Neuronal stem cell (in vitro differentiated cells): ENCODE measurements around the gene HBEGF.

ENCODE experiments used
- DNase-seq: peaks from one replicate; pipeline ENCODE4 v3.0.0-alpha.2; 2013; ENCODE audit warnings: low spot score
- H2AFZ ChIP-seq: one replicate; pipeline ENCODE4 v1.6.1; 2013; ENCODE audit warnings: mild to moderate bottlenecking, low read length, inconsistent platforms
- H2AK5ac ChIP-seq: 2 replicates; pipeline ENCODE4 v1.6.1; 2013; ENCODE audit warnings: low read depth, mild to moderate bottlenecking, inconsistent platforms, low read length, moderate library complexity, mixed read lengths
- H2BK120ac ChIP-seq: 2 replicates; pipeline ENCODE4 v1.6.1; 2013; ENCODE audit warnings: low read depth, mild to moderate bottlenecking, inconsistent platforms, low read length, moderate library complexity, mixed read lengths
- H2BK12ac ChIP-seq: one replicate; pipeline ENCODE4 v1.6.1; 2013; ENCODE audit warnings: low read length, inconsistent platforms
- H2BK15ac ChIP-seq: 2 replicates; pipeline ENCODE4 v1.6.1; 2013; ENCODE audit warnings: mild to moderate bottlenecking, low read length, inconsistent platforms, mixed read lengths
- H2BK5ac ChIP-seq: one replicate; pipeline ENCODE4 v1.6.1; 2013; ENCODE audit warnings: inconsistent platforms, mild to moderate bottlenecking, low read length, moderate library complexity
- H3K14ac ChIP-seq: one replicate; pipeline ENCODE4 v1.6.1; 2013; ENCODE audit warnings: low read length, inconsistent platforms
- H3K18ac ChIP-seq: 2 replicates; pipeline ENCODE4 v1.6.1; 2013; ENCODE audit warnings: low read length, inconsistent platforms
- H3K23ac ChIP-seq: 2 replicates; pipeline ENCODE4 v1.6.1; 2013; ENCODE audit warnings: low read depth, mild to moderate bottlenecking, mixed read lengths, low read length, inconsistent platforms; ENCODE audit not compliant: poor library complexity
- H3K27ac ChIP-seq: replicated peaks from 3 replicates; pipeline ENCODE4 v1.5.1; 2013; ENCODE audit warnings: low read length, inconsistent platforms
- H3K27me3 ChIP-seq, 3 experiments: 2 replicates each; pipeline ENCODE4 v1.6.1; 2013; ENCODE audit warnings: low read length in 3 of 3, mild to moderate bottlenecking in 2 of 3, inconsistent platforms in 1 of 3, low read depth in 1 of 3, mixed read lengths in 1 of 3, moderate library complexity in 1 of 3; ENCODE audit not compliant: control insufficient read depth in 3 of 3, insufficient read depth in 3 of 3
- H3K36me3 ChIP-seq, 2 donors: replicated peaks in 1 of 2; 2 replicates each; pipeline ENCODE4 v1.6.1; 2013; ENCODE audit warnings: low read length in 2 of 2; ENCODE audit not compliant: control insufficient read depth in 2 of 2, insufficient read depth in 2 of 2
- H3K4ac ChIP-seq: 2 replicates; pipeline ENCODE4 v1.6.1; 2013; ENCODE audit warnings: inconsistent platforms, mild to moderate bottlenecking, low read length, moderate library complexity
- H3K4me1 ChIP-seq, 2 donors: 1 replicate in 1 of 2; 2 replicates in 1 of 2; pipeline ENCODE4 v1.6.1; 2013; ENCODE audit warnings: low read length in 2 of 2, low read depth in 1 of 2; ENCODE audit not compliant: control insufficient read depth in 2 of 2, insufficient read depth in 1 of 2
- H3K4me2 ChIP-seq: one replicate; pipeline ENCODE4 v1.6.1; 2013; ENCODE audit warnings: mild to moderate bottlenecking, low read length, inconsistent platforms; ENCODE audit not compliant: insufficient read depth, poor library complexity, severe bottlenecking
- H3K4me3 ChIP-seq, 2 donors: 2 replicates each; pipeline ENCODE4 v1.5.1; 2013; ENCODE audit warnings: low read length in 2 of 2, mild to moderate bottlenecking in 2 of 2, inconsistent platforms in 1 of 2, moderate library complexity in 1 of 2
- H3K79me1 ChIP-seq: one replicate; pipeline ENCODE4 v1.6.1; 2013; ENCODE audit warnings: low read depth, mild to moderate bottlenecking, inconsistent platforms, low read length, moderate library complexity
- H3K9ac ChIP-seq: one replicate; pipeline ENCODE4 v1.6.1; 2013; ENCODE audit warnings: mild to moderate bottlenecking, low read depth, low read length, inconsistent platforms; ENCODE audit not compliant: poor library complexity
- H3K9me3 ChIP-seq, 2 donors: replicated peaks in 1 of 2; 2 replicates each; pipeline versions ENCODE3 to v1.6.1; 2013; ENCODE audit warnings: low read length in 2 of 2, mild to moderate bottlenecking in 2 of 2, inconsistent platforms in 1 of 2, low read depth in 1 of 2, mixed read lengths in 1 of 2, moderate library complexity in 1 of 2; ENCODE audit not compliant: control insufficient read depth in 2 of 2, insufficient read depth in 1 of 2
- H4K8ac ChIP-seq: one replicate; pipeline ENCODE4 v1.6.1; 2013; ENCODE audit warnings: low read depth, mild to moderate bottlenecking, inconsistent platforms, low read length, moderate library complexity
- H4K91ac ChIP-seq: one replicate; pipeline ENCODE4 v1.6.1; 2013; ENCODE audit warnings: low read length, low read depth, mild to moderate bottlenecking, inconsistent platforms; ENCODE audit not compliant: poor library complexity
- WGBS, 2 donors: extraction: QIAGEN DNeasy Blood & Tissue Kit; methylation state at CpG; one replicate each; pipeline ENCODE4 v1.1.7; 2013; ENCODE audit warnings: missing lambda C conversion rate in 2 of 2, mixed read lengths in 1 of 2; ENCODE audit not compliant: insufficient read length in 2 of 2, insufficient replicate concordance in 1 of 2; ENCODE audit errors: extremely low coverage in 2 of 2; 5-methylcytosine and 5-hydroxymethylcytosine counted together

The HBEGF gene

DNA sequence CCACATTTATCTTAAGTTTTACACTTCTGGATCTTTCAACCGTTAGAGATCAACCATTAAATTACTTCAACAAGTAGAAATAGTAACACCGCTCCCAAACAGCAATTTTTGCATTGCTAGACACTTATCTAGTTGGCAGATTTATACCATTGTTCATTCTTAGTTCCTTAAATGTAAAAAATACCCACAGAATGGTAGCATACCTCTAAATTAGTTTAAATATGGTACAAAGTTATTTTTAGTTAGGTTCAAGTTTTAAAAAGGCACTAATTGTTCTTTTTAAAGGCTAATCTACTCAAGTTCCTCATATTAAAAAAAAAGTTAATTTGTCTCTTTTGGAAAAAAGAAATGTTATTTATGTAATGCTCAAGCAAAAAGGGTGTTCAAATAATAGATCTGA is 51.6 kb downstream of the HBEGF start:
- no peak overlapping the region for H4K91ac ChIP-seq
- peaks cover under 1 to 31% of the 10 kb centered on the region in 2 donors for H3K36me3 ChIP-seq
- DNase-seq, result no peak
- H3K18ac ChIP-seq, result no peak overlapping the region
- H3K14ac ChIP-seq, result no peak overlapping the region
- H2BK5ac ChIP-seq, result no peak overlapping the region
- no peaks in the 10 kb centered on the region for H3K79me1 ChIP-seq
- no peak overlapping the region for H4K8ac ChIP-seq
- H3K9me3 ChIP-seq, result no peaks in the 10 kb centered on the region
- no peak overlapping the region for H2AK5ac ChIP-seq
- no peak overlapping the region for H3K4me2 ChIP-seq
- H2BK15ac ChIP-seq, result no peak overlapping the region
- H3K23ac ChIP-seq, result no peak overlapping the region
- no peak overlapping the region for H2BK120ac ChIP-seq
- H3K27ac ChIP-seq, result no peak overlapping the region
- H3K4ac ChIP-seq, result no peak overlapping the region
- peaks cover 0 to 12% of the 10 kb centered on the region in 2 donors for H3K4me1 ChIP-seq
- no peak overlapping the region for H3K4me3 ChIP-seq
- WGBS, 2 donors, result no CpG with 5 or more reads among the region's 2 CpGs
- no peaks in the 10 kb centered on the region for H3K27me3 ChIP-seq
- H3K9ac ChIP-seq, result no peak overlapping the region
- H2BK12ac ChIP-seq, result no peak overlapping the region
- H2AFZ ChIP-seq, result no peak overlapping the region

GRCh38 chr5:140293849-140294100 is 52.6 kb downstream of the HBEGF start:
- Histone ChIP-seq H3K18ac (no peak overlapping the region), H3K4me2 (no peak overlapping the region), H2BK12ac (no peak overlapping the region), H3K9ac (no peak overlapping the region), H2AK5ac (no peak overlapping the region), H3K27ac (no peak overlapping the region), H3K27me3 (no peaks in the 10 kb centered on the region), H3K4me3 (no peak overlapping the region), H2BK120ac (no peak overlapping the region), H4K91ac (no peak overlapping the region), H3K14ac (no peak overlapping the region), H2BK15ac (no peak overlapping the region), H3K9me3 (no peaks in the 10 kb centered on the region), H3K23ac (no peak overlapping the region), H3K4me1 (peaks cover 0 to 12% of the 10 kb centered on the region in 2 donors), H3K4ac (no peak overlapping the region), H2BK5ac (no peak overlapping the region), H2AFZ (no peak overlapping the region), H3K79me1 (no peaks in the 10 kb centered on the region), H4K8ac (no peak overlapping the region), H3K36me3 (peaks cover 0 to 22% of the 10 kb centered on the region in 2 donors)
- no peak for DNase-seq
- WGBS, 2 donors, result no CpG with 5 or more reads among the region's 1 CpG

GRCh38 chr5:140293091-140293848 is 53.1 kb downstream of the HBEGF start:
- Histone ChIP-seq H4K8ac (no peak overlapping the region), H4K91ac (no peak overlapping the region), H3K14ac (no peak overlapping the region), H3K23ac (no peak overlapping the region), H2AFZ (no peak overlapping the region), H3K4me2 (no peak overlapping the region), H3K27me3 (no peaks in the 10 kb centered on the region), H3K36me3 (peaks cover 0 to 16% of the 10 kb centered on the region in 2 donors), H3K9me3 (no peaks in the 10 kb centered on the region), H3K18ac (no peak overlapping the region), H2BK12ac (no peak overlapping the region), H3K79me1 (no peaks in the 10 kb centered on the region), H3K4ac (no peak overlapping the region), H2AK5ac (no peak overlapping the region), H3K9ac (no peak overlapping the region), H3K4me3 (no peak overlapping the region), H2BK15ac (no peak overlapping the region), H2BK120ac (no peak overlapping the region), H3K27ac (no peak overlapping the region), H2BK5ac (no peak overlapping the region), H3K4me1 (peaks cover 0 to 12% of the 10 kb centered on the region in 2 donors)
- no CpG with 5 or more reads among the region's 4 CpGs for whole genome bisulfite sequencing, 2 donors
- no peak for DNase-seq

DNA sequence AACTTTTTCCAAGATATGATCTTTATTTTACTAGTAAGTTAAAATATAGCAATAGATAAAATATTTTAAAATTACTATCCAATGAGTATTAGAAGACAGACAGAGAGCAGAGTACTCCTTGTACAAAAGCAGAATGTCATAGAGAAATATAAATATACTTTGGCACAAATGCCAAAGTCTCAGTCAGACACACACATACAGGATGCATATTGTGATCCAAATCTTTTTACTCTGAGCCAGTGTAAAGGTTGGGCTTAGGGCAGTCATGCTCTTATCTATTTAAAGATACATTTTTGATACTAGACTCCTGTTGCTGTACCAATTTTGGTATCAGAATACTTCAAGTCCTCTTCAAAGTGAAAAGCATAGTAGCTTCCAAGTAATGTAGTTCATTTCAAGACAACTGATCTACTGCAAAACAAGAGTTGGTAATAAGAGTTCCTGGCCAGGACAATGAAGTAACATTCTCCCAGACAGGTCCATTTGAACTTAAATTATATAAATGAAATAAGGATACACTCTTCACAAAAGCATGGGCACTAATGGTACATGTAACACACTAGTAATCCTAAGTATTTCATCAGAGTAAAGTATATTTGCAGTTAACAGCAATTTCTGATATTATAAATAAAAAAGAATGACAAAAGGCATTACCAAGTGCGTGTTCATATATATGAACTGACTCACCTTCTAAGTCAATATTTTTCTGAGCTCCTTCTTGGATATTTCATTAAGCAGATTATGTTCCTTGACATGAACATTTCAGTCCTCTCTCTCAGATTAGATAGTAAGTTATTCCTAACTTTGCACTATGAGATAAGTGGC is 54.0 kb downstream of the HBEGF start:
- H3K9me3 ChIP-seq, result no peaks in the 10 kb centered on the region
- H3K36me3 ChIP-seq, result peaks cover 0 to 8% of the 10 kb centered on the region in 2 donors
- no peak overlapping the region for H3K4me2 ChIP-seq
- no peak overlapping the region for H3K23ac ChIP-seq
- no peak overlapping the region for H2BK12ac ChIP-seq
- H3K79me1 ChIP-seq, result no peaks in the 10 kb centered on the region
- H3K14ac ChIP-seq, result no peak overlapping the region
- no peak overlapping the region for H2AK5ac ChIP-seq
- no peak for DNase-seq
- H3K4me1 ChIP-seq, result peaks cover 0 to 12% of the 10 kb centered on the region in 2 donors
- H3K9ac ChIP-seq, result no peak overlapping the region
- H2BK120ac ChIP-seq, result no peak overlapping the region
- H3K4ac ChIP-seq, result no peak overlapping the region
- no peak overlapping the region for H2BK5ac ChIP-seq
- H2BK15ac ChIP-seq, result no peak overlapping the region
- no peak overlapping the region for H4K8ac ChIP-seq
- no peak overlapping the region for H3K27ac ChIP-seq
- no peak overlapping the region for H3K18ac ChIP-seq
- H3K4me3 ChIP-seq, result no peak overlapping the region
- no peak overlapping the region for H2AFZ ChIP-seq
- no peaks in the 10 kb centered on the region for H3K27me3 ChIP-seq
- H4K91ac ChIP-seq, result no peak overlapping the region
- WGBS, 2 donors, result no CpG with 5 or more reads among the region's 1 CpG
